ENCODE results near the gene NDUFB5. TPM values are rescaled to one million over a fixed set of nuclear protein-coding genes. Genes with fewer than 3 reads are reported as not detected.

The NDUFB5 gene
- total and polyA plus RNA-seq, 12 donors = 108 to 395 (median 373) TPM

GRCh38 chr3:179610066-179610465 is 5.5 kb downstream of the NDUFB5 start:
- H3K27me3 ChIP-seq = no peaks in the 10 kb centered on the region
- DNase-seq (no peak), ATAC-seq (no peak)
- H3K9me3 ChIP-seq = no peaks in the 10 kb centered on the region
- TF ChIP-seq CTCF (IDR thresholded peaks at IDR 0.05) = no peak
- H3K4me3 ChIP-seq = no peak overlapping the region
- peaks cover 0 to 80% (median 52%) of the 10 kb centered on the region in 9 donors for H3K4me1 ChIP-seq
- peaks cover 0 to 74% (median 0%) of the 10 kb centered on the region in 9 donors for H3K36me3 ChIP-seq
- intact Hi-C loops (cut with DNase I) = no loop called here
- WGBS, 2 donors = 97 to 99% methylated on average over 4 of the region's 4 CpGs
- H3K27ac ChIP-seq = no peak overlapping the region

GRCh38 chr3:179613807-179614206 is 9.2 kb downstream of the NDUFB5 start:
- H3K27ac ChIP-seq = peak overlapping the region in 2 of 10 donors; percentile 8 to 23
- peaks cover 0 to 44% (median 26%) of the 10 kb centered on the region in 9 donors for H3K4me1 ChIP-seq
- no peak overlapping the region for H3K4me3 ChIP-seq
- no peaks in the 10 kb centered on the region for H3K27me3 ChIP-seq
- ATAC-seq (no peak), DNase-seq (no peak)
- no peak for TF ChIP-seq CTCF (IDR thresholded peaks at IDR 0.05)
- WGBS, 2 donors = 30 to 44% methylated on average over 2 of the region's 2 CpGs
- intact Hi-C loops (cut with DNase I) = no loop called here
- no peaks in the 10 kb centered on the region for H3K9me3 ChIP-seq
- H3K36me3 ChIP-seq = peaks cover 0 to 84% (median 22%) of the 10 kb centered on the region in 9 donors

- no peaks in the 10 kb centered on the region for H3K9me3 ChIP-seq
- TF ChIP-seq CTCF (IDR thresholded peaks at IDR 0.05) = no peak
- 59 to 62% methylated on average over 4 of the region's 4 CpGs for WGBS, 2 donors
- DNase-seq (no peak), ATAC-seq (no peak)
- no peak overlapping the region for H3K27ac ChIP-seq
- peaks cover 0 to 84% (median 34%) of the 10 kb centered on the region in 9 donors for H3K36me3 ChIP-seq
- peaks cover 0 to 28% (median 15%) of the 10 kb centered on the region in 9 donors for H3K4me1 ChIP-seq
- no peaks in the 10 kb centered on the region for H3K27me3 ChIP-seq
- no peak overlapping the region for H3K4me3 ChIP-seq
- intact Hi-C loops (cut with DNase I) = no loop called here
Measured at GRCh38 chr3:179615458-179616173, 11.0 kb downstream of the NDUFB5 start.

GRCh38 chr3:179622023-179622422 is 17.4 kb downstream of the NDUFB5 start:
- peaks cover 0 to 100% (median 63%) of the 10 kb centered on the region in 9 donors for H3K36me3 ChIP-seq
- TF ChIP-seq CTCF (IDR thresholded peaks at IDR 0.05) = no peak
- no peak overlapping the region for H3K27ac ChIP-seq
- DNase-seq = no peak
- ATAC-seq = no peak
- intact Hi-C loops (cut with DNase I) = no loop called here
- WGBS, 2 donors = 95 to 100% methylated on average over 2 of the region's 2 CpGs
- H3K4me3 ChIP-seq = no peak overlapping the region
- H3K9me3 ChIP-seq = no peaks in the 10 kb centered on the region
- H3K4me1 ChIP-seq = no peaks in the 10 kb centered on the region
- H3K27me3 ChIP-seq = no peaks in the 10 kb centered on the region
